GM12892 (cell line): ENCODE measurements around the gene PTPRK. TPM values are rescaled to one million over a fixed set of nuclear protein-coding genes. Genes with fewer than 3 reads are reported as not detected.

Experiments used
- DNase-seq: peaks from one replicate; pipeline ENCODE4 v3.0.0; 2011; ENCODE audit not compliant: insufficient read length
- FAIRE-seq: peaks from 2 replicates; lab custom pipeline; 2011; peaks lifted over from hg19 to GRCh38; lab: Jason Lieb, UNC
- POLR2A ChIP-seq: IDR thresholded peaks from 2 replicates; pipeline ENCODE4 v1.6.1; 2011; ENCODE audit warnings: low read depth, low read length, control low read depth
- POLR2AphosphoS5 ChIP-seq: IDR thresholded peaks from 2 replicates; pipeline ENCODE4 v1.6.1; 2011; ENCODE audit warnings: low read depth, low read length, control low read depth
- TAF1 ChIP-seq: IDR thresholded peaks from 2 replicates; pipeline ENCODE4 v1.6.1; 2011; ENCODE audit warnings: low read depth, mild to moderate bottlenecking, control low read depth, low read length, borderline replicate concordance
- polyA plus RNA-seq: library from polyadenylated mRNA; unstranded; fragments of >200 nt; gene quantifications from one replicate; pipeline ENCODE4 v1.2.1, GENCODE V29; 2012; ENCODE audit warnings: missing spikeins, inconsistent platforms; ENCODE audit not compliant: missing spikeins

PTPRK gene
- 0.28 TPM for polyA plus RNA-seq

- DNase-seq (peak; percentile 44), FAIRE-seq (peak; percentile 38)
- TF ChIP-seq TAF1 (no peak), POLR2AphosphoS5 (no peak)
Observed at GRCh38 chr6:128520436-128521281, at the start of gene PTPRK. Gene PTPRK, minus strand, starts transcription at chr6:128520599. Its CDS starts 241 bp downstream, at chr6:128520358.

GRCh38 chr6:128567029-128567428 is 46.6 kb upstream of the PTPRK start:
- FAIRE-seq, result no peak
- no peak for DNase-seq
- TF ChIP-seq POLR2AphosphoS5, result no peak
- TF ChIP-seq POLR2A, result no peak
- TF ChIP-seq TAF1, result no peak

- TF ChIP-seq TAF1 (no peak), POLR2AphosphoS5 (no peak), POLR2A (no peak)
- FAIRE-seq (no peak), DNase-seq (no peak)
Observed at GRCh38 chr6:128560966-128561365, 40.6 kb upstream of the PTPRK start.

- FAIRE-seq (no peak), DNase-seq (no peak)
- no peak for TF ChIP-seq POLR2A
- no peak for TF ChIP-seq TAF1
- TF ChIP-seq POLR2AphosphoS5, result no peak
Observed at GRCh38 chr6:128558924-128559323, 38.5 kb upstream of the PTPRK start.

- no peak for TF ChIP-seq POLR2AphosphoS5
- TF ChIP-seq POLR2A, result no peak
- TF ChIP-seq TAF1, result no peak
- FAIRE-seq, result no peak
- DNase-seq, result no peak
Observed at GRCh38 chr6:128558021-128558420, 37.6 kb upstream of the PTPRK start.

- TF ChIP-seq TAF1 (no peak), POLR2A (no peak), POLR2AphosphoS5 (no peak)
- FAIRE-seq (no peak), DNase-seq (no peak)
Observed at GRCh38 chr6:128557081-128557480, 36.7 kb upstream of the PTPRK start.

GRCh38 chr6:128554302-128554701 is 33.9 kb upstream of the PTPRK start:
- no peak for TF ChIP-seq POLR2A
- TF ChIP-seq TAF1, result no peak
- no peak for TF ChIP-seq POLR2AphosphoS5
- no peak for FAIRE-seq
- no peak for DNase-seq

GRCh38 chr6:128541261-128541660 is 20.9 kb upstream of the PTPRK start:
- FAIRE-seq (no peak), DNase-seq (no peak)
- TF ChIP-seq POLR2A (no peak), POLR2AphosphoS5 (no peak), TAF1 (no peak)

- no peak for DNase-seq
- TF ChIP-seq TAF1 (no peak), POLR2A (no peak), POLR2AphosphoS5 (no peak)
- no peak for FAIRE-seq
Observed at GRCh38 chr6:128538763-128539162, 18.4 kb upstream of the PTPRK start.

- TF ChIP-seq TAF1 (no peak), POLR2A (no peak), POLR2AphosphoS5 (no peak)
- FAIRE-seq (no peak), DNase-seq (no peak)
Observed at GRCh38 chr6:128532827-128533226, 12.4 kb upstream of the PTPRK start.

- no peak for FAIRE-seq
- no peak for DNase-seq
- TF ChIP-seq TAF1, result no peak
- TF ChIP-seq POLR2A, result no peak
- TF ChIP-seq POLR2AphosphoS5, result no peak
Observed at GRCh38 chr6:128532136-128532535, 11.7 kb upstream of the PTPRK start.

GRCh38 chr6:128531696-128532095 is 11.3 kb upstream of the PTPRK start:
- no peak for DNase-seq
- TF ChIP-seq POLR2AphosphoS5, result no peak
- TF ChIP-seq TAF1, result no peak
- no peak for TF ChIP-seq POLR2A
- no peak for FAIRE-seq
